CD14-positive monocyte (primary cell): ENCODE measurements around the gene RPL27. TPM values are rescaled to one million over a fixed set of nuclear protein-coding genes. Genes with fewer than 3 reads are reported as not detected.

Experiments
- DNase-seq, 3 donors: peaks; one replicate each; pipeline ENCODE4 v3.0.0-alpha.2; 2011 to 2022
- H2AFZ ChIP-seq: 2 replicates; pipeline ENCODE4 v1.6.0; 2012; ENCODE audit warnings: mild to moderate bottlenecking, low read depth, low read length, inconsistent platforms; ENCODE audit not compliant: insufficient read depth, poor library complexity, severe bottlenecking
- H3K27ac ChIP-seq, 2 donors: 1 replicate in 1 of 2; 2 replicates in 1 of 2; pipeline ENCODE4 v1.5.1; 2012 to 2013; ENCODE audit warnings: low read length in 2 of 2, control low read depth in 1 of 2, inconsistent platforms in 1 of 2, low read depth in 1 of 2, mild to moderate bottlenecking in 1 of 2
- H3K27me3 ChIP-seq, 2 donors: one replicate each; pipeline versions ENCODE4 v1.6.0 to v1.6.1; 2011 to 2013; ENCODE audit warnings: low read length in 2 of 2; ENCODE audit not compliant: control insufficient read depth in 2 of 2, insufficient read depth in 2 of 2
- H3K36me3 ChIP-seq, 2 donors: replicated peaks in 1 of 2; 1 replicate in 1 of 2; 2 replicates in 1 of 2; pipeline versions ENCODE4 v1.5.1 to v1.6.1; 2012 to 2013; ENCODE audit warnings: low read length in 2 of 2, control low read depth in 1 of 2, inconsistent platforms in 1 of 2, mild to moderate bottlenecking in 1 of 2; ENCODE audit not compliant: insufficient read depth in 2 of 2, control insufficient read depth in 1 of 2
- H3K4me1 ChIP-seq, 2 donors: 1 replicate in 1 of 2; 2 replicates in 1 of 2; pipeline versions ENCODE4 v1.5.1 to v1.6.1; 2012 to 2013; ENCODE audit warnings: low read length in 2 of 2, control low read depth in 1 of 2, inconsistent platforms in 1 of 2, mild to moderate bottlenecking in 1 of 2, moderate library complexity in 1 of 2; ENCODE audit not compliant: insufficient read depth in 2 of 2, control insufficient read depth in 1 of 2
- H3K4me2 ChIP-seq: replicated peaks from 2 replicates; pipeline ENCODE3; 2012; ENCODE audit warnings: low read length, moderate library complexity, mild to moderate bottlenecking; ENCODE audit not compliant: poor library complexity, severe bottlenecking; ENCODE audit errors: extremely low read depth
- H3K4me3 ChIP-seq, 3 experiments: fragments of 200-600 bp in 1 of 3; sonication (generic) in 1 of 3; replicated peaks in 1 of 3; 1 replicate in 2 of 3; 2 replicates in 1 of 3; pipeline ENCODE4 v1.5.1; 2011 to 2013; ENCODE audit warnings: low read length in 3 of 3, mild to moderate bottlenecking in 3 of 3, control low read depth in 2 of 3, low read depth in 2 of 3, inconsistent platforms in 1 of 3, moderate library complexity in 1 of 3
- H3K79me2 ChIP-seq: 2 replicates; pipeline ENCODE4 v1.6.0; 2012; ENCODE audit warnings: mild to moderate bottlenecking, control low read depth, inconsistent platforms, low read length, moderate library complexity; ENCODE audit not compliant: insufficient read depth
- H3K9ac ChIP-seq: 2 replicates; pipeline ENCODE4 v1.6.0; 2017; ENCODE audit warnings: low read length, mild to moderate bottlenecking; ENCODE audit not compliant: insufficient read depth, poor library complexity, severe bottlenecking
- H3K9me3 ChIP-seq, 2 donors: replicated peaks in 1 of 2; 1 replicate in 1 of 2; 2 replicates in 1 of 2; pipeline versions ENCODE4 v1.5.1 to v1.6.1; 2012 to 2013; ENCODE audit warnings: low read length in 2 of 2, control low read depth in 1 of 2; ENCODE audit not compliant: control insufficient read depth in 1 of 2, insufficient read depth in 1 of 2
- H4K20me1 ChIP-seq: 2 replicates; pipeline ENCODE4 v1.6.0; 2012; ENCODE audit warnings: mild to moderate bottlenecking, low read length, control low read depth, moderate library complexity; ENCODE audit not compliant: insufficient read depth
- H3K27ac Mint-ChIP-seq, 7 donors: one replicate each; pipeline ENCODE4 v1.8.0; 2020; ENCODE audit warnings: mild to moderate bottlenecking in 7 of 7, mixed read lengths in 7 of 7, moderate library complexity in 6 of 7, inconsistent platforms in 2 of 7
- H3K27me3 Mint-ChIP-seq, 3 donors: one replicate each; pipeline ENCODE4 v1.8.0; 2021 to 2022; ENCODE audit warnings: low read depth in 3 of 3, mild to moderate bottlenecking in 3 of 3, mixed read lengths in 3 of 3, moderate library complexity in 3 of 3, inconsistent platforms in 1 of 3
- H3K36me3 Mint-ChIP-seq, 2 donors: one replicate each; pipeline ENCODE4 v1.8.0; 2020; ENCODE audit warnings: mixed read lengths in 2 of 2, inconsistent platforms in 1 of 2, mild to moderate bottlenecking in 1 of 2
- H3K4me1 Mint-ChIP-seq: one replicate; pipeline ENCODE4 v1.8.0; 2020; ENCODE audit warnings: mild to moderate bottlenecking, mixed read lengths
- H3K4me3 Mint-ChIP-seq, 2 donors: one replicate each; pipeline ENCODE4 v1.8.0; 2020; ENCODE audit warnings: mild to moderate bottlenecking in 2 of 2, mixed read lengths in 2 of 2, moderate library complexity in 1 of 2
- H3K9me3 Mint-ChIP-seq, 7 donors: one replicate each; pipeline ENCODE4 v1.8.0; 2020 to 2022; ENCODE audit warnings: mixed read lengths in 7 of 7, mild to moderate bottlenecking in 6 of 7, moderate library complexity in 6 of 7, inconsistent platforms in 2 of 7
- CTCF ChIP-seq: fragments of 200-600 bp; IDR thresholded peaks from one replicate; pipeline ENCODE4 v1.8.0; 2022; ENCODE audit warnings: antibody characterized with exemption, mild to moderate bottlenecking
- WGBS: methylation state at CpG from one replicate; pipeline ENCODE4 v1.1.5; 2013; ENCODE audit warnings: missing lambda C conversion rate; ENCODE audit not compliant: insufficient coverage; 5-methylcytosine and 5-hydroxymethylcytosine counted together
- intact Hi-C, 2 donors: fragments of 100-400 bp; cut with micrococcal nuclease; formaldehyde crosslinking; loops; one replicate each; pipeline versions ENCODE4 v1.15.0 to v1.15.1; 2023
- polyA plus RNA-seq, 3 donors: library from polyadenylated mRNA; depleted of rRNA in 1 of 3; unstranded in 2 of 3; stranded (reverse) in 1 of 3; fragments of 300-500 nt in 2 of 3; fragments of >200 nt in 1 of 3; fragmentation: Illumina TruSeq in 2 of 3; gene quantifications; 1 replicate in 2 of 3; 2 replicates in 1 of 3; pipeline ENCODE4 v1.2.3, GENCODE V29; 2012 to 2021

The RPL27 gene
- polyA plus RNA-seq, 3 donors = 1,073 to 2,156 (median 1,232) TPM

- Histone ChIP-seq H3K4me1 (peaks cover 0 to 10% of the 10 kb centered on the region in 2 donors), H3K27ac (no peak overlapping the region), H4K20me1 (no peaks in the 10 kb centered on the region), H2AFZ (no peak overlapping the region), H3K79me2 (no peaks in the 10 kb centered on the region), H3K36me3 (no peaks in the 10 kb centered on the region), H3K9me3 (no peaks in the 10 kb centered on the region), H3K9ac (no peak overlapping the region), H3K27me3 (peaks cover 0 to 9% of the 10 kb centered on the region in 2 donors), H3K4me2 (no peak overlapping the region), H3K4me3 (no peak overlapping the region)
- Mint-ChIP-seq H3K36me3 (peaks cover 0 to 3% of the 10 kb centered on the region in 2 donors), H3K27me3 (peaks cover 3 to 15% (median 8%) of the 10 kb centered on the region in 3 donors), H3K4me3 (no peak overlapping the region), H3K27ac (peak overlapping the region in 4 of 7 donors; percentile 7 to 72 (median 31)), H3K9me3 (peaks cover 0 to 2% (median 0%) of the 10 kb centered on the region in 7 donors), H3K4me1 (peaks cover 17% of the 10 kb centered on the region)
- WGBS = 92% methylated on average over 4 of the region's 6 CpGs
- intact Hi-C loops = no loop called here
- no peak for TF ChIP-seq CTCF
- DNase-seq = no peak
Measured at GRCh38 chr17:43030137-43030767, 32.0 kb downstream of the RPL27 start.

GRCh38 chr17:43031666-43032065 is 33.4 kb downstream of the RPL27 start:
- Histone ChIP-seq H3K27ac (no peak overlapping the region), H3K9me3 (no peaks in the 10 kb centered on the region), H3K27me3 (no peaks in the 10 kb centered on the region), H2AFZ (no peak overlapping the region), H3K4me3 (no peak overlapping the region), H3K9ac (no peak overlapping the region), H3K4me1 (peaks cover 0 to 10% of the 10 kb centered on the region in 2 donors), H4K20me1 (no peaks in the 10 kb centered on the region), H3K79me2 (no peaks in the 10 kb centered on the region), H3K4me2 (no peak overlapping the region), H3K36me3 (no peaks in the 10 kb centered on the region)
- H3K4me3 Mint-ChIP-seq = no peak overlapping the region
- WGBS = no CpG with 5 or more reads among the region's 3 CpGs
- H3K36me3 Mint-ChIP-seq = no peaks in the 10 kb centered on the region
- no peak for TF ChIP-seq CTCF
- intact Hi-C loops = no loop called here
- H3K27me3 Mint-ChIP-seq = peaks cover 0 to 5% (median 2%) of the 10 kb centered on the region in 3 donors
- no peak for DNase-seq
- peak overlapping the region in 1 of 7 donors; percentile 41 for H3K27ac Mint-ChIP-seq
- H3K9me3 Mint-ChIP-seq = no peaks in the 10 kb centered on the region
- peaks cover 14% of the 10 kb centered on the region for H3K4me1 Mint-ChIP-seq
